A673 (cell line): Measurements from ENCODE around the gene MCAT.

Experiments
- CTCF ChIP-seq: fragments of 300-800, 200-600 bp; sonication (generic); conservative IDR thresholded peaks from 2 replicates; pipeline ENCODE4 v1.5.1; 2017; ENCODE audit warnings: low read depth, mild to moderate bottlenecking, antibody characterized with exemption, low read length, moderate library complexity, mixed read lengths
- EZH2 ChIP-seq: fragments of 200-600 bp; sonication (generic); IDR thresholded peaks from 2 replicates; pipeline ENCODE4 v1.6.1; 2017; ENCODE audit warnings: borderline replicate concordance, low read depth, mild to moderate bottlenecking, mixed read lengths, antibody characterized with exemption, low read length; ENCODE audit not compliant: poor library complexity, severe bottlenecking

GRCh38 chr22:43101306-43101705 is 41.9 kb downstream of the MCAT start:
- TF ChIP-seq CTCF (no peak), EZH2 (no peak)
